GM12878 (cell line): Measurements from ENCODE around the gene CHPT1. TPM values are rescaled to one million over a fixed set of nuclear protein-coding genes. Genes with fewer than 3 reads are reported as not detected.

Experiments
- ATAC-seq: fragments of 200-7000 bp; cut with Tn5 transposase; 3 replicates; pipeline ENCODE4 v1.9.1; 2020; ENCODE audit warnings: mild to moderate bottlenecking, moderate library complexity
- BruUV-seq: library from RNA; stranded (reverse); fragments of 400-500 nt; replicated peaks from 2 replicates; lab custom pipeline; 2021; lab: Mats Ljungman, UMichigan
- CTCF ChIA-PET: fragments of 300-600 bp; sonication (Branson Sonifier 250); formaldehyde crosslinking; extraction: SDS; loops from one replicate; lab custom pipeline; 2021; ENCODE audit warnings: inconsistent platforms; lab: Yijun Ruan, JAX
- POLR2A ChIA-PET: fragments of 350-600 bp; formaldehyde crosslinking; extraction: SDS; loops from one replicate; lab custom pipeline; 2021; ENCODE audit warnings: inconsistent platforms; lab: Charles Lee
- RAD21 ChIA-PET: fragments of 300-600 bp; sonication (Branson Sonifier 250); formaldehyde crosslinking; loops from one replicate; lab custom pipeline; 2023; ENCODE audit warnings: antibody characterized with exemption; ENCODE audit not compliant: unreplicated experiment; lab: Charles Lee
- SMC1A ChIA-PET: fragments of 300-600 bp; sonication (Branson Sonifier 250); formaldehyde crosslinking; loops from one replicate; lab custom pipeline; 2023; ENCODE audit not compliant: unreplicated experiment, uncharacterized antibody; lab: Charles Lee
- DNase-seq: peaks from one replicate; pipeline ENCODE4 v3.0.0-alpha.2; 2011; ENCODE audit warnings: low read depth, low spot score
- FAIRE-seq: peaks from 3 replicates; lab custom pipeline; 2011; peaks lifted over from hg19 to GRCh38; lab: Jason Lieb, UNC
- H2AFZ ChIP-seq: 2 replicates; pipeline ENCODE4 v1.6.0; 2011; ENCODE audit warnings: low read depth, low read length, control low read depth; ENCODE audit not compliant: control insufficient read depth
- H3K27ac ChIP-seq: 2 replicates; pipeline ENCODE4 v1.5.1; 2011; ENCODE audit warnings: control low read depth; ENCODE audit not compliant: control insufficient read depth, insufficient read depth
- H3K27me3 ChIP-seq, 2 experiments: replicated peaks in 1 of 2; 2 replicates each; pipeline versions ENCODE4 v1.6.0 to v1.6.1; 2011; ENCODE audit warnings: low read length in 1 of 2; ENCODE audit not compliant: control insufficient read depth in 2 of 2, insufficient read depth in 2 of 2
- H3K36me3 ChIP-seq, 2 experiments: 2 replicates each; pipeline ENCODE4 v1.5.1; 2011; ENCODE audit warnings: low read length in 1 of 2; ENCODE audit not compliant: control insufficient read depth in 2 of 2, insufficient read depth in 2 of 2
- H3K4me1 ChIP-seq: 2 replicates; pipeline ENCODE4 v1.6.1; 2011; ENCODE audit warnings: mild to moderate bottlenecking, low read length, moderate library complexity, mixed read lengths; ENCODE audit not compliant: control insufficient read depth, insufficient read depth
- H3K4me2 ChIP-seq: 2 replicates; pipeline ENCODE4 v1.6.0; 2011; ENCODE audit warnings: control low read depth; ENCODE audit not compliant: control insufficient read depth, insufficient read depth
- H3K4me3 ChIP-seq: fragments of 200-600 bp; sonication (generic); 2 replicates; pipeline ENCODE4 v1.5.1; 2016
- H3K79me2 ChIP-seq: 2 replicates; pipeline ENCODE4 v1.6.0; 2011; ENCODE audit warnings: low read length; ENCODE audit not compliant: control insufficient read depth, insufficient read depth
- H3K9ac ChIP-seq: 2 replicates; pipeline ENCODE4 v1.8.0; 2011; ENCODE audit warnings: low read length, control low read depth, mixed read lengths; ENCODE audit not compliant: control insufficient read depth, insufficient read depth
- H3K9me3 ChIP-seq: replicated peaks from 3 replicates; pipeline ENCODE4 v1.5.1; 2011; ENCODE audit warnings: mild to moderate bottlenecking, low read length; ENCODE audit not compliant: control insufficient read depth, insufficient read depth
- H4K20me1 ChIP-seq: 2 replicates; pipeline ENCODE4 v1.6.0; 2011; ENCODE audit not compliant: control insufficient read depth, insufficient read depth
- CHD2 ChIP-seq: IDR thresholded peaks from 2 replicates; pipeline ENCODE4 v1.6.1; 2011; ENCODE audit warnings: low read depth, low read length, improper control_type of control experiment, borderline replicate concordance
- CHD4 ChIP-seq: fragments of 200-600 bp; sonication (generic); IDR thresholded peaks from 2 replicates; pipeline ENCODE4 v1.6.1; 2016; ENCODE audit warnings: mild to moderate bottlenecking
- E2F8 ChIP-seq: fragments of 450-650 bp; IDR thresholded peaks from 2 replicates; pipeline ENCODE4 v1.6.1; 2018; ENCODE audit warnings: mild to moderate bottlenecking, low read depth, moderate library complexity; ENCODE audit not compliant: partially characterized antibody
- E4F1 ChIP-seq: fragments of 450-650 bp; IDR thresholded peaks from 2 replicates; pipeline ENCODE4 v1.6.1; 2018; ENCODE audit warnings: borderline replicate concordance, mild to moderate bottlenecking; ENCODE audit not compliant: partially characterized antibody
- EP300 ChIP-seq, 2 experiments: fragments of 150-350 bp in 1 of 2; IDR thresholded peaks; 2 replicates each; pipeline ENCODE4 v1.6.1; 2011 to 2012; ENCODE audit warnings: low read depth in 2 of 2, low read length in 2 of 2, borderline replicate concordance in 1 of 2, improper control_type of control experiment in 1 of 2, inconsistent platforms in 1 of 2; ENCODE audit not compliant: control insufficient read depth in 1 of 2
- MLLT1 ChIP-seq: fragments of 450-650 bp; IDR thresholded peaks from 2 replicates; pipeline ENCODE4 v1.6.1; 2016; ENCODE audit warnings: mild to moderate bottlenecking
- MXI1 ChIP-seq: fragments of 150-350 bp; IDR thresholded peaks from 2 replicates; pipeline ENCODE4 v1.6.1; 2011; ENCODE audit warnings: low read depth, mild to moderate bottlenecking, inconsistent platforms, low read length, improper control_type of control experiment
- MYB ChIP-seq: fragments of 150-350 bp; IDR thresholded peaks from 2 replicates; pipeline ENCODE4 v1.6.1; 2014; ENCODE audit warnings: mild to moderate bottlenecking, low read depth, low read length, borderline replicate concordance
- NBN ChIP-seq: fragments of 450-650 bp; IDR thresholded peaks from 2 replicates; pipeline ENCODE4 v1.6.1; 2016
- NFIC ChIP-seq: IDR thresholded peaks from 2 replicates; pipeline ENCODE4 v1.6.1; 2012; ENCODE audit warnings: low read depth, mild to moderate bottlenecking, inconsistent platforms, low read length, moderate library complexity
- POLR2AphosphoS5 ChIP-seq: IDR thresholded peaks from 2 replicates; pipeline ENCODE4 v1.6.1; 2011; ENCODE audit warnings: mild to moderate bottlenecking, low read length, inconsistent platforms
- RUNX3 ChIP-seq: IDR thresholded peaks from 2 replicates; pipeline ENCODE4 v1.6.1; 2012; ENCODE audit warnings: low read length, inconsistent platforms
- SMAD1 ChIP-seq: fragments of 450-650 bp; IDR thresholded peaks from 2 replicates; pipeline ENCODE4 v1.6.1; 2018; ENCODE audit warnings: mild to moderate bottlenecking, low read depth; ENCODE audit not compliant: partially characterized antibody
- SUZ12 ChIP-seq: fragments of 200-600 bp; sonication (generic); IDR thresholded peaks from one replicate; pipeline ENCODE4 v1.6.1; 2018; ENCODE audit warnings: antibody characterized with exemption, mild to moderate bottlenecking; ENCODE audit not compliant: unreplicated experiment
- USF2 ChIP-seq: IDR thresholded peaks from 2 replicates; pipeline ENCODE4 v1.6.1; 2011; ENCODE audit warnings: low read depth, low read length, improper control_type of control experiment, borderline replicate concordance
- ZBED1 ChIP-seq: IDR thresholded peaks from 2 replicates; pipeline ENCODE4 v1.6.1; 2016; ENCODE audit warnings: borderline replicate concordance
- ZNF207 ChIP-seq: fragments of 450-650 bp; IDR thresholded peaks from 2 replicates; pipeline ENCODE4 v1.6.1; 2014; ENCODE audit warnings: antibody characterized with exemption, mild to moderate bottlenecking, borderline replicate concordance
- WGBS: methylation state at CpG from one replicate; pipeline ENCODE4 v1.1.6; 2016; ENCODE audit warnings: low lambda C conversion rate; ENCODE audit not compliant: insufficient replicate concordance, insufficient coverage; ENCODE audit errors: missing lambda C conversion rate; 5-methylcytosine and 5-hydroxymethylcytosine counted together
- in situ Hi-C: fragments of 300-500 bp; cut with MboI; formaldehyde crosslinking; loops from 9 replicates; pipeline ENCODE4 v1.14.3; 2018; ENCODE audit warnings: mixed read lengths
- intact Hi-C: fragments of 100-400 bp; cut with micrococcal nuclease; formaldehyde crosslinking; loops from one replicate; pipeline ENCODE4 v1.14.2; 2022; ENCODE audit not compliant: unreplicated experiment
- polyA plus RNA-seq, 11 experiments: library from polyadenylated mRNA; depleted of rRNA in 4 of 11; unstranded in 6 of 11; stranded (reverse) in 5 of 11; fragments of >200 nt; fragmentation: Nextera tagmentation in 4 of 11; fragmentation: Illumina TruSeq in 1 of 11; extraction: Ambion mirVana in 4 of 11; extraction: Trizol in 1 of 11; gene quantifications; 1 replicate in 1 of 11; 2 replicates in 10 of 11; pipeline versions ENCODE4 v1.2.1 to v1.2.3, GENCODE V29; 2011 to 2016; ENCODE audit warnings: inconsistent platforms in 2 of 11, missing spikeins in 2 of 11, low read depth in 1 of 11
- total RNA-seq, 4 experiments: library from RNA; depleted of rRNA in 3 of 4; stranded (reverse); fragments of >200 nt in 3 of 4; fragmentation: Illumina TruSeq in 1 of 4; extraction: Trizol in 1 of 4; gene quantifications; 2 replicates each; pipeline versions ENCODE4 v1.2.1 to v1.2.3, GENCODE V29; 2013 to 2021

CHPT1 gene
- total and polyA plus RNA-seq, 10 of the 15 experiments (the other 5 are each of a cell fraction or from before 2014, with no cell fraction given) = 0.85 to 10.2 (median 3.9) TPM

- Histone ChIP-seq H3K79me2 (no peaks in the 10 kb centered on the region), H3K4me2 (no peak overlapping the region), H4K20me1 (no peaks in the 10 kb centered on the region), H2AFZ (no peak overlapping the region), H3K27ac (no peak overlapping the region), H3K27me3 (no peaks in the 10 kb centered on the region), H3K4me1 (no peaks in the 10 kb centered on the region), H3K9ac (no peak overlapping the region)
- no peak for ATAC-seq
- POLR2A ChIA-PET = interaction anchor here (1.2 kb wide), 1 partner anchor 15 kb away, joined by 3 read pairs; no protein-coding TSS in a partner anchor
- intact Hi-C loops = no loop called here
- TF ChIP-seq POLR2AphosphoS5 (no peak), CHD2 (no peak), SMAD1 (no peak), CHD4 (no peak), SUZ12 (no peak), ZNF207 (no peak), MLLT1 (no peak), RUNX3 (no peak), ZBED1 (no peak), NFIC (no peak), MYB (no peak), E4F1 (no peak), EP300 (IDR thresholded peaks at IDR 0.05; ENCODE audit: borderline replicate concordance in 1 of 2, control insufficient read depth in 1 of 2, low read depth in 2 of 2, low read length in 2 of 2) (no peak), MXI1 (no peak), USF2 (no peak), E2F8 (no peak), NBN (no peak)
- TF ChIP-seq, all 136 proteins: peak for 0
- Histone ChIP-seq H3K9me3 (no peaks in the 10 kb centered on the region), H3K4me3 (no peak overlapping the region), H3K36me3 (peaks cover 2 to 17% of the 10 kb centered on the region in 2 experiments; a peak in 3 of 4 replicates)
- FAIRE-seq (no peak), DNase-seq (no peak)
- no TSS peak for BruUV-seq
- ChIA-PET CTCF (interaction anchor here (1.1 to 8.2 kb wide), 4 partner anchors 8 to 70 kb away, joined by 3 to 179 read pairs (median 81); partner anchors contain the start of gene GNPTAB), RAD21 (interaction anchor here (0.7 to 1.6 kb wide), 3 partner anchors 63 to 70 kb away, joined by 3 to 5 read pairs (median 4); partner anchors contain the start of gene GNPTAB), SMC1A (interaction anchor here (0.6 to 1.5 kb wide), 7 partner anchors 12 to 354 kb away, joined by 3 to 4 read pairs (median 3); no protein-coding TSS in a partner anchor)
- WGBS = 92% methylated on average over 2 of the region's 2 CpGs
- in situ Hi-C loops = no loop called here
Observed at GRCh38 chr12:101768781-101769180, 71.3 kb downstream of the CHPT1 start.
